NCI-H524 treated with DMSO at 0.1 percent for 48 hours (cell line): ENCODE data around the gene TANK.
"Not testable (repeated sequence)": the region's sequence is repeated elsewhere in the genome, so short reads cannot be mapped to it uniquely, and the experiment has no call there.

Experiments used
- DNase-seq: peaks from one replicate; lab custom pipeline; 2025; lab: John Stamatoyannopoulos, UW

The TANK gene

GRCh38 chr2:161273038-161273760, 113.0 kb downstream of the TANK start:
- no peak for DNase-seq

- not testable (repeated sequence) for DNase-seq
These were observed 118.5 kb downstream of the TANK start for GRCh38 chr2:161278564-161279229.

GRCh38 chr2:161279230-161279815, 119.1 kb downstream of the TANK start:
- not testable (repeated sequence) for DNase-seq

GRCh38 chr2:161280906-161281323, 120.7 kb downstream of the TANK start:
- not testable (repeated sequence) for DNase-seq

- DNase-seq, result not testable (repeated sequence)
These were observed 121.5 kb downstream of the TANK start for GRCh38 chr2:161281615-161282310.

GRCh38 chr2:161282311-161282644, 122.0 kb downstream of the TANK start:
- DNase-seq, result not testable (repeated sequence)

- DNase-seq, result no peak
These were observed 123.7 kb downstream of the TANK start for GRCh38 chr2:161283926-161284325.
